GM23338 (cell line): ENCODE data around the gene PRKG2. TPM values are rescaled to one million over a fixed set of nuclear protein-coding genes. Genes with fewer than 3 reads are reported as not detected.

Experiments used
- ATAC-seq: fragments of 200-7000 bp; cut with Tn5 transposase; 3 replicates; pipeline ENCODE4 v1.9.1; 2020
- DNase-seq: peaks from one replicate; pipeline ENCODE4 v3.0.0-alpha.2; 2015; ENCODE audit warnings: low spot score
- H2AFZ ChIP-seq: fragments of 200-600 bp; sonication (generic); 2 replicates; pipeline ENCODE4 v1.8.0; 2016; ENCODE audit warnings: antibody characterized with exemption, mild to moderate bottlenecking, moderate library complexity
- H3F3A ChIP-seq: fragments of 200-600 bp; sonication (generic); replicated peaks from 2 replicates; pipeline ENCODE4 v1.8.0; 2017; ENCODE audit warnings: antibody characterized with exemption, mixed run types, low read depth
- H3K27ac ChIP-seq: fragments of 200-600 bp; sonication (generic); 2 replicates; pipeline ENCODE4 v1.6.1; 2016; ENCODE audit warnings: low read depth
- H3K27me3 ChIP-seq: fragments of 200-600 bp; sonication (generic); 2 replicates; pipeline ENCODE4 v1.8.0; 2016; ENCODE audit warnings: mild to moderate bottlenecking, mixed run types, moderate library complexity; ENCODE audit not compliant: insufficient read depth
- H3K36me3 ChIP-seq: fragments of 200-600 bp; sonication (generic); 2 replicates; pipeline ENCODE4 v1.8.0; 2016; ENCODE audit warnings: mild to moderate bottlenecking; ENCODE audit not compliant: insufficient read depth
- H3K4me1 ChIP-seq: fragments of 200-600 bp; sonication (generic); 2 replicates; pipeline ENCODE4 v1.8.0; 2016; ENCODE audit warnings: mild to moderate bottlenecking, moderate library complexity; ENCODE audit not compliant: insufficient read depth
- H3K4me2 ChIP-seq: fragments of 200-600 bp; sonication (generic); 2 replicates; pipeline ENCODE4 v1.7.1; 2017; ENCODE audit warnings: mixed run types
- H3K4me3 ChIP-seq: fragments of 200-600 bp; sonication (generic); 2 replicates; pipeline ENCODE4 v1.6.1; 2016; ENCODE audit warnings: mixed run types
- H3K79me2 ChIP-seq: fragments of 200-600 bp; sonication (generic); replicated peaks from 2 replicates; pipeline ENCODE4 v1.8.0; 2017; ENCODE audit warnings: mild to moderate bottlenecking; ENCODE audit not compliant: insufficient read depth
- H3K9me2 ChIP-seq: fragments of 200-600 bp; sonication (generic); 2 replicates; pipeline ENCODE4 v1.8.0; 2017; ENCODE audit not compliant: insufficient read depth
- H4K20me1 ChIP-seq: fragments of 200-600 bp; sonication (generic); replicated peaks from 2 replicates; pipeline ENCODE4 v1.8.0; 2017; ENCODE audit warnings: mild to moderate bottlenecking; ENCODE audit not compliant: insufficient read depth
- H3K27ac Mint-ChIP-seq: 2 replicates; pipeline ENCODE4 v1.8.0; 2020; ENCODE audit warnings: inconsistent platforms, mild to moderate bottlenecking, moderate library complexity, mixed read lengths
- H3K27me3 Mint-ChIP-seq: 3 replicates; pipeline ENCODE4 v1.8.0; 2022; ENCODE audit warnings: low read depth, mild to moderate bottlenecking, moderate library complexity, mixed read lengths, inconsistent platforms; ENCODE audit not compliant: insufficient read depth, poor library complexity
- H3K36me3 Mint-ChIP-seq: 3 replicates; pipeline ENCODE4 v1.8.0; 2021; ENCODE audit warnings: low read depth, mild to moderate bottlenecking, inconsistent platforms, moderate library complexity, mixed read lengths
- H3K4me1 Mint-ChIP-seq: 3 replicates; pipeline ENCODE4 v1.8.0; 2020; ENCODE audit warnings: mild to moderate bottlenecking, inconsistent platforms, mixed read lengths
- H3K4me3 Mint-ChIP-seq: 3 replicates; pipeline ENCODE4 v1.8.0; 2021; ENCODE audit warnings: moderate library complexity, mild to moderate bottlenecking, inconsistent platforms, mixed read lengths
- H3K9me3 Mint-ChIP-seq: 3 replicates; pipeline ENCODE4 v1.8.0; 2020; ENCODE audit warnings: moderate library complexity, mild to moderate bottlenecking, inconsistent platforms, mixed read lengths
- CREB1 ChIP-seq: fragments of 250-450 bp; sonication (Bioruptor Pico); IDR thresholded peaks from 2 replicates; pipeline ENCODE4 v1.5.0; 2020; ENCODE audit warnings: low read depth, mild to moderate bottlenecking, moderate library complexity
- CTCF ChIP-seq, 2 experiments: fragments of 200-600 bp in 1 of 2; sonication (generic) in 1 of 2; conservative IDR thresholded peaks; 2 replicates each; pipeline versions ENCODE4 v1.5.1 to v1.6.1; 2016 to 2017; ENCODE audit warnings: antibody characterized with exemption in 2 of 2, low read depth in 2 of 2, mild to moderate bottlenecking in 2 of 2, moderate library complexity in 1 of 2
- ETS1 ChIP-seq: IDR thresholded peaks from 2 replicates; pipeline ENCODE4 v1.6.1; 2016; ENCODE audit warnings: antibody characterized with exemption
- EZH2 ChIP-seq: fragments of 200-600 bp; sonication (generic); IDR thresholded peaks from one replicate; pipeline ENCODE4 v1.8.0; 2017; ENCODE audit warnings: antibody characterized with exemption, mild to moderate bottlenecking, low read depth; ENCODE audit not compliant: unreplicated experiment
- EZH2phosphoT487 ChIP-seq: fragments of 200-600 bp; sonication (generic); IDR thresholded peaks from one replicate; pipeline ENCODE4 v1.8.1; 2018; ENCODE audit warnings: antibody characterized with exemption; ENCODE audit not compliant: unreplicated experiment
- JUNB ChIP-seq: IDR thresholded peaks from one replicate; pipeline ENCODE4 v1.6.1; 2016; ENCODE audit warnings: antibody characterized with exemption; ENCODE audit not compliant: unreplicated experiment
- NANOG ChIP-seq: IDR thresholded peaks from 2 replicates; pipeline ENCODE4 v1.6.1; 2016; ENCODE audit warnings: antibody characterized with exemption, borderline replicate concordance
- POLR2AphosphoS5 ChIP-seq: IDR thresholded peaks from 2 replicates; pipeline ENCODE4 v1.6.1; 2016; ENCODE audit warnings: antibody characterized with exemption, low read depth
- STAT1 ChIP-seq: IDR thresholded peaks from one replicate; pipeline ENCODE4 v1.6.1; 2016; ENCODE audit warnings: antibody characterized with exemption; ENCODE audit not compliant: unreplicated experiment
- ZNF114 ChIP-seq: fragments of 250-450 bp; sonication (Bioruptor Pico); IDR thresholded peaks from 2 replicates; pipeline ENCODE4 v1.5.0; 2020; ENCODE audit warnings: mild to moderate bottlenecking, moderate library complexity
- ZNF331 ChIP-seq: fragments of 250-450 bp; sonication (Bioruptor Pico); IDR thresholded peaks from 2 replicates; pipeline ENCODE4 v1.5.0; 2020; ENCODE audit warnings: low read depth, mild to moderate bottlenecking, moderate library complexity
- polyA plus RNA-seq: library from polyadenylated mRNA; unstranded; fragments of >200 nt; fragmentation: Nextera tagmentation; extraction: Ambion mirVana; gene quantifications from 2 replicates; pipeline ENCODE4 v1.2.1, GENCODE V29; 2016
- total RNA-seq: library from RNA; depleted of rRNA; stranded (reverse); fragments of >200 nt; shearing (Covaris generic); gene quantifications from 2 replicates; pipeline ENCODE4 v1.2.3, GENCODE V29; 2014
- TF ChIP-seq, protein P1 (sequence below): IDR thresholded peaks from one replicate; pipeline ENCODE4 v1.6.1; 2018; ENCODE audit warnings: antibody characterized with exemption; ENCODE audit not compliant: unreplicated experiment
- TF ChIP-seq, protein P2 (sequence below): fragments of 250-450 bp; sonication (Bioruptor Pico); IDR thresholded peaks from 2 replicates; pipeline ENCODE4 v1.5.0; 2020; ENCODE audit warnings: mild to moderate bottlenecking, moderate library complexity

The PRKG2 gene
- total and polyA plus RNA-seq, 2 experiments from 2014 or later: 1.9 to 3.6 TPM

GRCh38 chr4:81131563-81131962 lies 83.5 kb downstream of the PRKG2 start:
- H3K4me2 ChIP-seq: no peak overlapping the region
- ATAC-seq (no peak), DNase-seq (no peak)
- no peak for TF ChIP-seq ETS1
- no peak for TF ChIP-seq ZNF331 (CRISPR knock-in tag)
- TF ChIP-seq, protein P1, sequence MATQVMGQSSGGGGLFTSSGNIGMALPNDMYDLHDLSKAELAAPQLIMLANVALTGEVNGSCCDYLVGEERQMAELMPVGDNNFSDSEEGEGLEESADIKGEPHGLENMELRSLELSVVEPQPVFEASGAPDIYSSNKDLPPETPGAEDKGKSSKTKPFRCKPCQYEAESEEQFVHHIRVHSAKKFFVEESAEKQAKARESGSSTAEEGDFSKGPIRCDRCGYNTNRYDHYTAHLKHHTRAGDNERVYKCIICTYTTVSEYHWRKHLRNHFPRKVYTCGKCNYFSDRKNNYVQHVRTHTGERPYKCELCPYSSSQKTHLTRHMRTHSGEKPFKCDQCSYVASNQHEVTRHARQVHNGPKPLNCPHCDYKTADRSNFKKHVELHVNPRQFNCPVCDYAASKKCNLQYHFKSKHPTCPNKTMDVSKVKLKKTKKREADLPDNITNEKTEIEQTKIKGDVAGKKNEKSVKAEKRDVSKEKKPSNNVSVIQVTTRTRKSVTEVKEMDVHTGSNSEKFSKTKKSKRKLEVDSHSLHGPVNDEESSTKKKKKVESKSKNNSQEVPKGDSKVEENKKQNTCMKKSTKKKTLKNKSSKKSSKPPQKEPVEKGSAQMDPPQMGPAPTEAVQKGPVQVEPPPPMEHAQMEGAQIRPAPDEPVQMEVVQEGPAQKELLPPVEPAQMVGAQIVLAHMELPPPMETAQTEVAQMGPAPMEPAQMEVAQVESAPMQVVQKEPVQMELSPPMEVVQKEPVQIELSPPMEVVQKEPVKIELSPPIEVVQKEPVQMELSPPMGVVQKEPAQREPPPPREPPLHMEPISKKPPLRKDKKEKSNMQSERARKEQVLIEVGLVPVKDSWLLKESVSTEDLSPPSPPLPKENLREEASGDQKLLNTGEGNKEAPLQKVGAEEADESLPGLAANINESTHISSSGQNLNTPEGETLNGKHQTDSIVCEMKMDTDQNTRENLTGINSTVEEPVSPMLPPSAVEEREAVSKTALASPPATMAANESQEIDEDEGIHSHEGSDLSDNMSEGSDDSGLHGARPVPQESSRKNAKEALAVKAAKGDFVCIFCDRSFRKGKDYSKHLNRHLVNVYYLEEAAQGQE: no peak
- no peak for TF ChIP-seq NANOG
- TF ChIP-seq, protein P2, sequence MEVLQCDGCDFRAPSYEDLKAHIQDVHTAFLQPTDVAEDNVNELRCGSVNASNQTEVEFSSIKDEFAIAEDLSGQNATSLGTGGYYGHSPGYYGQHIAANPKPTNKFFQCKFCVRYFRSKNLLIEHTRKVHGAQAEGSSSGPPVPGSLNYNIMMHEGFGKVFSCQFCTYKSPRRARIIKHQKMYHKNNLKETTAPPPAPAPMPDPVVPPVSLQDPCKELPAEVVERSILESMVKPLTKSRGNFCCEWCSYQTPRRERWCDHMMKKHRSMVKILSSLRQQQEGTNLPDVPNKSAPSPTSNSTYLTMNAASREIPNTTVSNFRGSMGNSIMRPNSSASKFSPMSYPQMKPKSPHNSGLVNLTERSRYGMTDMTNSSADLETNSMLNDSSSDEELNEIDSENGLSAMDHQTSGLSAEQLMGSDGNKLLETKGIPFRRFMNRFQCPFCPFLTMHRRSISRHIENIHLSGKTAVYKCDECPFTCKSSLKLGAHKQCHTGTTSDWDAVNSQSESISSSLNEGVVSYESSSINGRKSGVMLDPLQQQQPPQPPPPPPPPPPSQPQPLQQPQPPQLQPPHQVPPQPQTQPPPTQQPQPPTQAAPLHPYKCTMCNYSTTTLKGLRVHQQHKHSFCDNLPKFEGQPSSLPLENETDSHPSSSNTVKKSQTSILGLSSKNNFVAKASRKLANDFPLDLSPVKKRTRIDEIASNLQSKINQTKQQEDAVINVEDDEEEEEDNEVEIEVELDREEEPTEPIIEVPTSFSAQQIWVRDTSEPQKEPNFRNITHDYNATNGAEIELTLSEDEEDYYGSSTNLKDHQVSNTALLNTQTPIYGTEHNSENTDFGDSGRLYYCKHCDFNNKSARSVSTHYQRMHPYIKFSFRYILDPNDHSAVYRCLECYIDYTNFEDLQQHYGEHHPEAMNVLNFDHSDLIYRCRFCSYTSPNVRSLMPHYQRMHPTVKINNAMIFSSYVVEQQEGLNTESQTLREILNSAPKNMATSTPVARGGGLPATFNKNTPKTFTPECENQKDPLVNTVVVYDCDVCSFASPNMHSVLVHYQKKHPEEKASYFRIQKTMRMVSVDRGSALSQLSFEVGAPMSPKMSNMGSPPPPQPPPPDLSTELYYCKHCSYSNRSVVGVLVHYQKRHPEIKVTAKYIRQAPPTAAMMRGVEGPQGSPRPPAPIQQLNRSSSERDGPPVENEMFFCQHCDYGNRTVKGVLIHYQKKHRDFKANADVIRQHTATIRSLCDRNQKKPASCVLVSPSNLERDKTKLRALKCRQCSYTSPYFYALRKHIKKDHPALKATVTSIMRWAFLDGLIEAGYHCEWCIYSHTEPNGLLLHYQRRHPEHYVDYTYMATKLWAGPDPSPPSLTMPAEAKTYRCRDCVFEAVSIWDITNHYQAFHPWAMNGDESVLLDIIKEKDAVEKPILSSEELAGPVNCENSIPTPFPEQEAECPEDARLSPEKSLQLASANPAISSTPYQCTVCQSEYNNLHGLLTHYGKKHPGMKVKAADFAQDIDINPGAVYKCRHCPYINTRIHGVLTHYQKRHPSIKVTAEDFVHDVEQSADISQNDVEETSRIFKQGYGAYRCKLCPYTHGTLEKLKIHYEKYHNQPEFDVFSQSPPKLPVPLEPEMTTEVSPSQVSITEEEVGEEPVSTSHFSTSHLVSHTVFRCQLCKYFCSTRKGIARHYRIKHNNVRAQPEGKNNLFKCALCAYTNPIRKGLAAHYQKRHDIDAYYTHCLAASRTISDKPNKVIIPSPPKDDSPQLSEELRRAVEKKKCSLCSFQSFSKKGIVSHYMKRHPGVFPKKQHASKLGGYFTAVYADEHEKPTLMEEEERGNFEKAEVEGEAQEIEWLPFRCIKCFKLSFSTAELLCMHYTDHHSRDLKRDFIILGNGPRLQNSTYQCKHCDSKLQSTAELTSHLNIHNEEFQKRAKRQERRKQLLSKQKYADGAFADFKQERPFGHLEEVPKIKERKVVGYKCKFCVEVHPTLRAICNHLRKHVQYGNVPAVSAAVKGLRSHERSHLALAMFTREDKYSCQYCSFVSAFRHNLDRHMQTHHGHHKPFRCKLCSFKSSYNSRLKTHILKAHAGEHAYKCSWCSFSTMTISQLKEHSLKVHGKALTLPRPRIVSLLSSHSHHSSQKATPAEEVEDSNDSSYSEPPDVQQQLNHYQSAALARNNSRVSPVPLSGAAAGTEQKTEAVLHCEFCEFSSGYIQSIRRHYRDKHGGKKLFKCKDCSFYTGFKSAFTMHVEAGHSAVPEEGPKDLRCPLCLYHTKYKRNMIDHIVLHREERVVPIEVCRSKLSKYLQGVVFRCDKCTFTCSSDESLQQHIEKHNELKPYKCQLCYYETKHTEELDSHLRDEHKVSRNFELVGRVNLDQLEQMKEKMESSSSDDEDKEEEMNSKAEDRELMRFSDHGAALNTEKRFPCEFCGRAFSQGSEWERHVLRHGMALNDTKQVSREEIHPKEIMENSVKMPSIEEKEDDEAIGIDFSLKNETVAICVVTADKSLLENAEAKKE: no peak
- no peak for TF ChIP-seq EZH2
- TF ChIP-seq CTCF (conservative IDR thresholded peaks at IDR 0.05; ENCODE audit: low read depth in 2 of 2): no peak
- TF ChIP-seq JUNB: no peak
- TF ChIP-seq POLR2AphosphoS5: no peak
- TF ChIP-seq STAT1: no peak
- TF ChIP-seq CREB1 (CRISPR knock-in tag): no peak
- TF ChIP-seq EZH2phosphoT487: no peak
- TF ChIP-seq ZNF114 (CRISPR knock-in tag): no peak
- peaks cover 10% of the 10 kb centered on the region; the same call in 2 of the 3 replicates for H3K36me3 Mint-ChIP-seq
- no peaks in the 10 kb centered on the region for H3F3A ChIP-seq
- peaks cover 14% of the 10 kb centered on the region for H3K4me1 ChIP-seq
- H3K27ac Mint-ChIP-seq: no peak overlapping the region
- peaks cover 5% of the 10 kb centered on the region for H3K27me3 Mint-ChIP-seq
- H3K27me3 ChIP-seq: no peaks in the 10 kb centered on the region
- H3K4me3 Mint-ChIP-seq: no peak overlapping the region
- no peaks in the 10 kb centered on the region for H3K9me2 ChIP-seq
- no peaks in the 10 kb centered on the region for H3K36me3 ChIP-seq
- no peak overlapping the region for H2AFZ ChIP-seq
- no peak overlapping the region for H3K4me3 ChIP-seq
- H4K20me1 ChIP-seq: no peaks in the 10 kb centered on the region
- H3K9me3 Mint-ChIP-seq: peaks cover 9% of the 10 kb centered on the region
- H3K4me1 Mint-ChIP-seq: peaks cover 5% of the 10 kb centered on the region
- H3K79me2 ChIP-seq: no peaks in the 10 kb centered on the region
- H3K27ac ChIP-seq: no peak overlapping the region
